Vagina (tissue), 2 donors: ENCODE data around the gene ARHGEF40.

Experiments used
- POLR2AphosphoS5 ChIP-seq, 2 donors: sonication (generic); formaldehyde crosslinking; IDR thresholded peaks; one replicate each; pipeline ENCODE4 v1.9.0; 2017; ENCODE audit warnings: antibody characterized with exemption in 2 of 2, mild to moderate bottlenecking in 2 of 2, low read depth in 1 of 2; ENCODE audit not compliant: insufficient read depth in 1 of 2
- TF ChIP-seq, protein P1 (sequence below), 3 experiments: fragments of 450-650 bp in 2 of 3; fragments of 200-600 bp in 1 of 3; sonication (generic) in 1 of 3; IDR thresholded peaks; one replicate each; pipeline ENCODE4 v1.5.1; 2017 to 2019; ENCODE audit warnings: antibody characterized with exemption in 3 of 3, mild to moderate bottlenecking in 2 of 3, moderate library complexity in 2 of 3

GRCh38 chr14:21043974-21044618 is 26.0 kb upstream of the ARHGEF40 start:
- no peak for TF ChIP-seq POLR2AphosphoS5 (IDR thresholded peaks at IDR 0.05; ENCODE audit: insufficient read depth in 1 of 2, low read depth in 1 of 2)
- TF ChIP-seq, protein P1, sequence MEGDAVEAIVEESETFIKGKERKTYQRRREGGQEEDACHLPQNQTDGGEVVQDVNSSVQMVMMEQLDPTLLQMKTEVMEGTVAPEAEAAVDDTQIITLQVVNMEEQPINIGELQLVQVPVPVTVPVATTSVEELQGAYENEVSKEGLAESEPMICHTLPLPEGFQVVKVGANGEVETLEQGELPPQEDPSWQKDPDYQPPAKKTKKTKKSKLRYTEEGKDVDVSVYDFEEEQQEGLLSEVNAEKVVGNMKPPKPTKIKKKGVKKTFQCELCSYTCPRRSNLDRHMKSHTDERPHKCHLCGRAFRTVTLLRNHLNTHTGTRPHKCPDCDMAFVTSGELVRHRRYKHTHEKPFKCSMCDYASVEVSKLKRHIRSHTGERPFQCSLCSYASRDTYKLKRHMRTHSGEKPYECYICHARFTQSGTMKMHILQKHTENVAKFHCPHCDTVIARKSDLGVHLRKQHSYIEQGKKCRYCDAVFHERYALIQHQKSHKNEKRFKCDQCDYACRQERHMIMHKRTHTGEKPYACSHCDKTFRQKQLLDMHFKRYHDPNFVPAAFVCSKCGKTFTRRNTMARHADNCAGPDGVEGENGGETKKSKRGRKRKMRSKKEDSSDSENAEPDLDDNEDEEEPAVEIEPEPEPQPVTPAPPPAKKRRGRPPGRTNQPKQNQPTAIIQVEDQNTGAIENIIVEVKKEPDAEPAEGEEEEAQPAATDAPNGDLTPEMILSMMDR (IDR thresholded peaks at IDR 0.05): no peak
